COLO829 (cell line): Measurements from ENCODE around the gene ERC2.
"Not testable (repeated sequence)": the region's sequence is repeated elsewhere in the genome, so short reads cannot be mapped to it uniquely, and the experiment has no call there.

ENCODE experiments used
- DNase-seq: peaks from one replicate; pipeline ENCODE4 v3.0.0; 2012; ENCODE audit warnings: low spot score

Gene ERC2

GRCh38 chr3:55521738-55522421 lies 946.4 kb downstream of the ERC2 start:
- no peak for DNase-seq

- no peak for DNase-seq
Observed at GRCh38 chr3:55521064-55521737, 947.1 kb downstream of the ERC2 start.

- DNase-seq: no peak
Observed at GRCh38 chr3:55519019-55519418, 949.2 kb downstream of the ERC2 start.

GRCh38 chr3:55518451-55518850 lies 949.8 kb downstream of the ERC2 start:
- DNase-seq: no peak

- DNase-seq: no peak
Observed at GRCh38 chr3:55516392-55517030, 951.8 kb downstream of the ERC2 start.

- no peak for DNase-seq
Observed at GRCh38 chr3:55515550-55516246, 952.6 kb downstream of the ERC2 start.

- DNase-seq: no peak
Observed at GRCh38 chr3:55514962-55515361, 953.3 kb downstream of the ERC2 start.

- no peak for DNase-seq
Observed at GRCh38 chr3:55512571-55513343, 955.5 kb downstream of the ERC2 start.

- DNase-seq: no peak
Observed at GRCh38 chr3:55511895-55512570, 956.2 kb downstream of the ERC2 start.

- no peak for DNase-seq
Observed at GRCh38 chr3:55508335-55508734, 959.9 kb downstream of the ERC2 start.

- no peak for DNase-seq
Observed at GRCh38 chr3:55507808-55508207, 960.5 kb downstream of the ERC2 start.

- DNase-seq: no peak
Observed at GRCh38 chr3:55505776-55506175, 962.5 kb downstream of the ERC2 start.

GRCh38 chr3:55505102-55505501 lies 963.2 kb downstream of the ERC2 start:
- not testable (repeated sequence) for DNase-seq

- DNase-seq: no peak
Observed at GRCh38 chr3:55501905-55502304, 966.4 kb downstream of the ERC2 start.

- DNase-seq: no peak
Observed at GRCh38 chr3:55500555-55501330, 967.5 kb downstream of the ERC2 start.

- DNase-seq: no peak
Observed at GRCh38 chr3:55498520-55498919, 969.7 kb downstream of the ERC2 start.

GRCh38 chr3:55497250-55497649 lies 971.0 kb downstream of the ERC2 start:
- DNase-seq: no peak

- no peak for DNase-seq
Observed at GRCh38 chr3:55494976-55495375, 973.3 kb downstream of the ERC2 start.

- DNase-seq: no peak
Observed at GRCh38 chr3:55492976-55493375, 975.3 kb downstream of the ERC2 start.

GRCh38 chr3:55491296-55491816 lies 976.9 kb downstream of the ERC2 start:
- DNase-seq: no peak
